NCI-H345 treated with DMSO at 0.1 percent for 48 hours (cell line): ENCODE measurements around the gene RTL1.

ENCODE experiments used
- DNase-seq: peaks from one replicate; lab custom pipeline; 2025; ENCODE audit not compliant: unreplicated experiment; lab: John Stamatoyannopoulos, UW

The RTL1 gene

DNA sequence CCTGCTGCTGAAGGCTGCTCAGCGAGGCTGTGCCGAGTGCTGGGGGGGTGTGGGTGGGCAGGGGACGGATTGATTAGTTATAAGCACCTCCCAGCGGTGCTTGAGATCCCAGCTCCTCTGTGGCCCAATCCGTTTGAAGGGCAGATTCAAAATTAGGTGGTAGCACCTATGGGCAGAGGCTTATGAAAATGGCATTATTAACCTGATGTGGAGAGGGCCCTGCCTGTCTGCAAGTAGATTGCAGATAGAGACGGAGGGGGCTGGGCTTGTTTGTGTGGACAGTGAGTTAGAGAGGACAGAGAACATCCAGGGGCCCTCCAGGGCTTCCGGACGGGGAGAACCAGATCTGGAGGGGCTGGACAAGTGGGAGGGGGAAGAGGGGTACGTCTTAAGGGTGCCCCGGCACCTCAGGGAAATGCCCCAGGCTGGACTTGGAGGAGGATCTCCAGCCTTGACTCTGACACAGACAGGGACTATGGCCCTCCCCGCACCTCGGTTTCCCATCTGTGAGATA lies at the start of gene RTL1:
Gene RTL1 (minus strand): TSS at position 51 of the 514 bp plus-strand sequence. CDS start 18,934 bp downstream, outside the sequence.
- no peak for DNase-seq

DNA sequence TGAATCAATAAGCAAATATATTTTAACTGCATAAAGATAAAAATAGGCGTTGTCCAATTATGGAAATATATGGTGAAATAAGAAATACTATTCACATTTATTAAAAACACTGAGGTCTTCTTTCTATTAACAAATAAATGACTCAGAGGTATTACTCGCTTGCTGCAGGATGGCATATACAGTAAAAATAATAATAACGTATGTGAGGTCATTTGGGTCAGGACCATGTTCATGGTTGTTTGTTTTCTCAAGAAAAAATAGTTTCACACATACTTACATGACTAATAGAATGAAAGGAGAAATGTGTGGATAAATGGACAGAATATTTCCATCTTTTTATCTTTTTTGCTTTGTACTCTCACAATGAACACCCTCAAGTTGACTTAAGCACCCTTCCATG lies 46.5 kb upstream of the RTL1 start:
- no peak for DNase-seq

- DNase-seq: no peak
Measured at GRCh38 chr14:100944052-100944451, 40.5 kb upstream of the RTL1 start.

GRCh38 chr14:100930270-100930669 lies 26.7 kb upstream of the RTL1 start:
- no peak for DNase-seq

DNA sequence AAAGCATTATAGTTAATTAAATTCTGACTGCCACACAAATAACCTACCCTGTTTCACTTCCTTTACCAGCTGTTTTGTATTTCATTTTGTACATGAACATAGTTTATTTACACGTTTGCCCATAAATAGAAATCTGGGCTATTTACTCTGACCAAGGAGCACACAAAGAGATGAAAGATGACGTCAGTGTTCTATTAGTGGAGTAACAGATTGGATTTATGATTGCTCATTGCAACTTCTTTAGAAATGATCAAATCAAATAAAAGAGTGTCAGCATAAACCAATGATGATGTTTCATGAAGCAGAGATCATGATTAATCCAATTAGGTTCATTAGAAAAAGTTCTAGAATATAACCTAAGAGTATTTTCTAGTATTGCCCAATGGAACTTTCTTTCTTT lies 12.0 kb upstream of the RTL1 start:
- no peak for DNase-seq

- no peak for DNase-seq
Measured at GRCh38 chr14:100914597-100915021, 11.1 kb upstream of the RTL1 start.

DNA sequence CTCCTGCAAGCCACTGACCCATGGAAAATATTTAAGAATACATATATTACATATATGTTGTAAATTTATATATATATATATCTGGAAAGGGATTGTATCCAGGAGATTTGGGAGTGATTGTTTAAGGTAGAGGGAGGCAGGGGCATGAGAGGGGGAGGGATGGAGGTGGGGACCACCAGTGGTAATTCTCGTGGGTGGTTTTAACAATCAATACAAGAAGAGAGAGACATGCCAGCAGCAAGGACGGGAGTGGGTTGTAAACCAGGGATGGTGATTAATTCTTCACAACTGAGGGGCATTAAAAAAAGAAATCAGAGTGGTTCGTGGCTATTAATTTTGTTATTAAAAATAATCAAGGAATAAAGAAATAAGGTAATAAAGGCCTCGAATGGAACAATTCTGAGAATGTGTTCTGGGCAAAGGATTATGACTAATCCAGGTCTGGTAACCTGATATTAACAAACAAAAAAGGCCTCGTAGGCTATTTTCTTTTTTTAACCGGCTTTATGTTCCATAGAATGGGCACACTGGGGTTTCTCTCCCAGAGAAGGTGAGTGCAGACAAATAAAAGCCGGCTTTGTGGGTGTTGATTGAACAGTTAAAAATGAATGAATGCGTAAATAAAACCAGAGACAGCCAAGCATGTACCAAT lies 8.3 kb upstream of the RTL1 start:
- DNase-seq: peak; percentile 31

- DNase-seq: no peak
Measured at GRCh38 chr14:100910888-100911664, 7.6 kb upstream of the RTL1 start.

DNA sequence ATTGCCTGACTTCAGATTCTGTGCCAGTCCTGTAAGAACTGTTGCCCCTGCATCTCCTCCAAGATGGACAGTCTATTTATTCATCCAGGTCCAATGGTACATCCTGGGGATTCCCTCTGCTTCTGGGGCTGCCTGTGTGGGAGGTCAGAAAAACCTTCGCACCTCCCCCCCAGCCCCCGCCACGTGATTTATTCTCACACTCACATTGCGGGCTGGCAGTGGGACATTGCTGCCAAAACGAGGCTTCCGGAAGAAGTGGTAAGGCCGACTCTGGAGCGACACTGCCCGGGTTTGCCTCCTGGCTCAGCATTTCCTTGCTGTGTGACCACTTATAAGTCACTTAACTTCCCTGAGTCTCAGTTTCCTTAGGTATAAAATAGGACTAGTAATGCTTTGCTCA lies 5.9 kb upstream of the RTL1 start:
- no peak for DNase-seq

- no peak for DNase-seq
Measured at GRCh38 chr14:100907240-100907639, 3.7 kb upstream of the RTL1 start.

DNA sequence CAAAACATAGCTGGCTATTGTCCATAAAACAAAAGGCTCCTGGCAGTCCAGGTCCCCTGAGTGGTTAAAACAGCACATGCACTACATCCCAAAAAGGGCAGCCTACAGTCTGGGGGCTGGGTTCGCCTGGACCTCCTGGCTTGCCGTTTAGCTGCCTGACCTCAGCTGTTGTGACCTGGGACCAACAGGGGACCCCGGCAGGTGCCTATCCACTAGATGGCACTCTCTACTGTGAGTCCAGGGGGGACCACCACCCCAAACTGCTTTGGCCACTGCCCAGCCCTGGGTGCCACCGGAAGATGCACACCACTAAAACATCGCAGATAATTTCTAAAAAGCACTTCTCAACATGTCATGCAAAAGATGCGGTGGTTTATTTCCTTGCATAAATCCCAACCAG lies 2.9 kb upstream of the RTL1 start:
- DNase-seq: no peak

- DNase-seq: no peak
Measured at GRCh38 chr14:100905166-100905565, 1.6 kb upstream of the RTL1 start.

GRCh38 chr14:100904307-100905087 lies 975 bp upstream of the RTL1 start:
- no peak for DNase-seq

DNA sequence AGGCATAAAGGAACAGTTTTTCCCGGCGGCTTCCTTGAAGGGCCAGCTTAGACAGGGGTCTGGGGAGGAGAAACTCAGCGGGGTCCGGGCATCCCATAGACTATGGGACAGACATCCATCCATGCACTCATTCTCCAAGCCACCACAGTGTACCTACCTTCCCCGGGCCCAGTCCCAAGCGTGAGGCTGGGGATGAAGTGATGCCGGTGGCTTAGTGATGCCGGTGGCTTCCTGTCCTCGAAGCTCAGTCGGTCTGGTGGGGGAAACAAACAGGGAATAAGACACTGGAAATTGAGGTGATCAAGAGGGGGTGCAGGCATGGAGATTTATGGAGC lies 421 bp downstream of the RTL1 start:
- no peak for DNase-seq

DNA sequence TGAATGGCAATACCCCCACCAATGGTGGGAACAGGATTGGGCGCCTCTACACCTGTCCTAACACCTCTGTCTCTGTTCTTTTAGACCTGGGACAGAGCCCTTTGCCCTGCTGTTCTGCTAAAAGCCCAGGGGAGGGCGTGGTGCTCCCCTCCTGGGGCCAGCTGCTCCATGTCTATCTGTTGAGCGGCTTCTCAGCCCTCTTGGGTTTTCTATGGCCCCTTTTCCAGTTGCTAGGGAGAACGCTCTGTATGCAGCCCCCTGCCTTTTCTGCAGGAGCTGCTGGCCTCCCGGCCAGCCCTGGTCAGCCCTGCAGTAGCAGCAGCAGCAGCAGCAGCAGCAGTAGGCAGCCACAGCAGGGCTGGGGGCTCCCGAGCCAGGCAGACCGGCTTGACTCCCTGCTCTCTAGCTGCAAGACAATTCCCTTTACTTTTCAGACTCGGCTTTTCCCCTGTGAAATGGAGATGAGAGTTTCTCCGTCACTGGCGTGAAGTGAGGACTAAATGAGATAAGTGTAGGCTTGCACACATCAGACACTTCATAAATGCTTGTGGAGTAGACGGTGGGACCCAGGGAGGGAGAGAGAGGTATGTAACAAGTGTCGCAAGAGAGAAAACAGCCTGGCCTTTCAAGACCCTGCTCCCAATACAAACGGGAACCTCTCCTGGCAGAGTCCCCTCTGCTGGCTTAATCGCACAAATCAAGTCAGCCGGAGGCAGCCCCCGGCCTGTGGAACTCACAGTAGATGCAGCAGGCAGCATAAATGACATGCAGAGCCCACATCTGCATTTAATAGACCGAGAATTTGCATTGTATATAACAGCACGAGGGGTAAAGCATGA lies 1.0 kb downstream of the RTL1 start:
- DNase-seq: no peak

GRCh38 chr14:100901391-100902183 lies 1.9 kb downstream of the RTL1 start:
- DNase-seq: no peak

DNA sequence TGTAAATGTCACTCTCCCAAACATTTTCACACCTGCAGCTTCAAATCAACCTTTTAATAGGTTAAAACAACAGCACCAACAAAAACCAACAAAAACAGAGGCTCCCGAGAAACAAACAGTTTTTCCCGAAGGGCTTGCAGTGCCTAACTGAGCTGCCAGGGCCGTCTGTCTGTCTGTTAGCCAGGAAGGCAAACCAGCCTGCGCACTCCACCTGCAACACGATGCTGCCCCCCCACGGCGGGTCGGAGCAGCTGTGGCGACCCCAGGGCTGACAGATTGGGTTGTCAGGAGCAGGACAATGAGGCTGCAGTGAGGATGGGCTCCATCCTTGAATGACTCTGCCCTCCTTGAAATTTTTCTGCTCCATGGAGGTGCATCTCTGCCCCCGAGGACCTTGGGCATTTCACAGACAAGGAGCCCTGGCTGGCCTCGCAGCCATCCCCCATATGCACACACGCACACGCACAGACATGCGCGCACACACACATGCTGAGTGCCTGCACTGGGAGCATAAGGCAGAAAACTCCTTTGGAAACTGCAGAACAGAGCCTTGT lies 2.6 kb downstream of the RTL1 start:
- peak; percentile 62 for DNase-seq

DNA sequence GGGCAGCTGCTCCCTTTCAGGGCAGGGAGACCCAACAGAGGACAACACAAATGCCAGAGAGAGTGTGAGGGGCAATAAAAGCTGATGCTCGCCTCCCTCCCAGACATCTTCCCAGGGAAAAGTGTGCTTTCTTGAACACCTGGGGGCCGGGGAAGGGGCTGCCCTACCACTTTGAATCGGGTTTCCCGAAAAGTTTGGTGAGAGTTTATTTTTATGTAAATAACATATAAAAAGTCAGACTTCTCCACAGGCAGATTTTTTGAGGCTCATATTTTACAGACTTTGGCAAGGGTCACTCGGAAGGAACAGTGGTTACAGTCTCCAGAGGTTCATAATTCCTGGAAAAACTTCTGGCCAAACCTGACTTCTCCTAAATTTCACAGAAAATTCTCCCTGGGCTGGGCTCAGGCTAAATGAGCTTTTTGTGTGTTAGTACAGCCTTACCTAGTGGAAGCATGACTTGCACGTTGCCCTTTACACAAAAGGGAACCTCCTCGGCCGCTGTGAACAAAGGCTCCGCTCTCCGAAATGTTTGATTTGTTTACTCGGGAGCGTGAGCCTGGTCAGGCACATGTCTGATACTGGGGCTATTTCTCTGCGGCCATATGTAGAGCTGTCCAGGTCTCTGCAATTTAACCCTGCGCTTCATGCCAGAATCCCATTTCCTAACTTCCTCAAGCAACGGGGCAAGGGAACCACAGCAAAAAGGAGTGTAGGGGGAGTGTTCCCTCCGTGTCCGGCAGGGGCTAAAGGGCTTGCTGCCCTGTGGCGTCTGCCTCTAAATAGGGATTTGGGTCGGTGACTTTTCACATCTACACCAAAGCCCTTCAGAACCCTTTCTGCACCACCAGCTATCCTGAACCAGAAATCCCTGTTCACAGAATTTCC lies 3.4 kb downstream of the RTL1 start:
- peak; percentile 49 for DNase-seq
